ENCODE data around the gene ITPKC. TPM values are rescaled to one million over a fixed set of nuclear protein-coding genes. Genes with fewer than 3 reads are reported as not detected.
A peak's percentile ranks its signal among the peaks of the same experiment; 100 is the strongest.

ITPKC gene
- total and polyA plus RNA-seq, 2 of the 13 experiments (the other 11 are each of a cell fraction or from before 2014, with no cell fraction given): 6.9 to 11.2 TPM

- TF ChIP-seq ZNF598 (CRISPR knock-in tag; IDR thresholded peaks at IDR 0.05; ENCODE audit: borderline replicate concordance) (no peak), FUBP1 (CRISPR knock-in tag; IDR thresholded peaks at IDR 0.05; ENCODE audit: borderline replicate concordance) (no peak), TRAFD1 (CRISPR knock-in tag; IDR thresholded peaks at IDR 0.05; ENCODE audit: borderline replicate concordance) (0 out of 2 replicates have a peak, but pooled peaks have one; percentile 78), HBP1 (CRISPR knock-in tag; IDR thresholded peaks at IDR 0.05; ENCODE audit: low read depth) (no peak), ZNF235 (CRISPR knock-in tag; IDR thresholded peaks at IDR 0.05; ENCODE audit: borderline replicate concordance) (no peak), ZNF234 (CRISPR knock-in tag; conservative IDR thresholded peaks at IDR 0.05) (no peak), NCOA5 (CRISPR knock-in tag; IDR thresholded peaks at IDR 0.05) (no peak), GATAD2A (CRISPR knock-in tag; IDR thresholded peaks at IDR 0.05) (no peak), RELA (CRISPR knock-in tag; IDR thresholded peaks at IDR 0.05) (no peak), ZEB1 (IDR thresholded peaks at IDR 0.05; ENCODE audit: insufficient replicate concordance, low read depth) (peak; percentile 43), IRF9 (CRISPR knock-in tag; IDR thresholded peaks at IDR 0.05; ENCODE audit: borderline replicate concordance) (no peak), MXI1 (IDR thresholded peaks at IDR 0.05; ENCODE audit: borderline replicate concordance, low read depth, low read length) (peak; percentile 68; the same call in 1 of the 3 replicates), FOXM1 (CRISPR knock-in tag; IDR thresholded peaks at IDR 0.05) (no peak), MYPOP (CRISPR knock-in tag; IDR thresholded peaks at IDR 0.05) (0 out of 2 replicates have a peak, but pooled peaks have one; percentile 12), ZBTB39 (CRISPR knock-in tag; IDR thresholded peaks at IDR 0.05) (no peak), ARNTL (CRISPR knock-in tag; IDR thresholded peaks at IDR 0.05) (no peak), ATF3 (CRISPR knock-in tag; IDR thresholded peaks at IDR 0.05) (no peak), SOX6 (IDR thresholded peaks at IDR 0.05) (no peak), SOX6 (CRISPR knock-in tag; IDR thresholded peaks at IDR 0.05) (no peak), ZMYM2 (CRISPR knock-in tag; IDR thresholded peaks at IDR 0.05) (no peak)
Observed at GRCh38 chr19:40750874-40751537, 34.1 kb downstream of the ITPKC start, which contains the start of gene SNRPA (continued).

Data from HepG2 (cell line).